PC-3 (cell line): ENCODE measurements around the gene STUB1. TPM values are rescaled to one million over a fixed set of nuclear protein-coding genes. Genes with fewer than 3 reads are reported as not detected.
A peak's percentile ranks its signal among the peaks of the same experiment; 100 is the strongest.

ENCODE experiments used
- ATAC-seq: fragments of 200-7000 bp; cut with Tn5 transposase; 2 replicates; pipeline ENCODE4 v1.9.1; 2020; ENCODE audit warnings: mild to moderate bottlenecking, moderate library complexity
- BruUV-seq: library from RNA; stranded (reverse); fragments of 400-500 nt; replicated peaks from 2 replicates; lab custom pipeline; 2021; lab: Mats Ljungman, UMichigan
- CTCF ChIA-PET: fragments of 300-600 bp; sonication (Branson Sonifier 250); formaldehyde crosslinking; loops from one replicate; lab custom pipeline; 2022; ENCODE audit warnings: antibody characterized with exemption; lab: Charles Lee
- POLR2A ChIA-PET: fragments of 300-600 bp; sonication (Branson Sonifier 250); formaldehyde crosslinking; loops from one replicate; lab custom pipeline; 2022; ENCODE audit warnings: antibody characterized with exemption; ENCODE audit not compliant: unreplicated experiment; lab: Charles Lee
- DNase-seq: peaks from one replicate; pipeline ENCODE4 v3.0.0-alpha.2; 2015
- H2AFZ ChIP-seq: fragments of 300-600 bp; sonication (generic); 2 replicates; pipeline ENCODE4 v1.6.0; 2016; ENCODE audit warnings: antibody characterized with exemption, low read length
- H3F3A ChIP-seq: fragments of 300-600 bp; sonication (generic); one replicate; pipeline ENCODE4 v1.6.0; 2017; ENCODE audit warnings: antibody characterized with exemption, low read length, control low read depth, mild to moderate bottlenecking; ENCODE audit not compliant: unreplicated experiment
- H3K27ac ChIP-seq: fragments of 300-600 bp; sonication (generic); 2 replicates; pipeline ENCODE4 v1.5.1; 2016; ENCODE audit warnings: mild to moderate bottlenecking, low read length
- H3K27me3 ChIP-seq: fragments of 300-600 bp; sonication (generic); 2 replicates; pipeline ENCODE4 v1.6.1; 2016; ENCODE audit warnings: low read length, mixed read lengths
- H3K36me3 ChIP-seq: fragments of 300-600 bp; sonication (generic); 2 replicates; pipeline ENCODE4 v1.6.1; 2016; ENCODE audit warnings: low read depth, mixed run types, low read length, mixed read lengths
- H3K4me1 ChIP-seq: fragments of 300-600 bp; sonication (generic); 2 replicates; pipeline ENCODE4 v1.5.1; 2016; ENCODE audit warnings: low read length; ENCODE audit not compliant: insufficient read depth
- H3K4me2 ChIP-seq: fragments of 300-600 bp; sonication (generic); 2 replicates; pipeline ENCODE4 v1.6.0; 2016; ENCODE audit warnings: low read length
- H3K4me3 ChIP-seq: fragments of 300-600 bp; sonication (generic); 2 replicates; pipeline ENCODE4 v1.5.1; 2016; ENCODE audit warnings: mild to moderate bottlenecking, low read length, mixed read lengths
- H3K79me2 ChIP-seq: fragments of 300-600 bp; sonication (generic); 2 replicates; pipeline ENCODE4 v1.6.1; 2017; ENCODE audit warnings: low read length, mixed read lengths
- H3K9ac ChIP-seq: fragments of 300-600 bp; sonication (generic); 2 replicates; pipeline ENCODE4 v1.6.0; 2016; ENCODE audit warnings: mild to moderate bottlenecking, low read length
- H3K9me2 ChIP-seq: fragments of 300-600 bp; sonication (generic); replicated peaks from 2 replicates; pipeline ENCODE4 v1.6.1; 2016; ENCODE audit warnings: mixed run types, low read length, mixed read lengths
- H3K9me3 ChIP-seq: fragments of 300-600 bp; sonication (generic); 2 replicates; pipeline ENCODE4 v1.6.1; 2016; ENCODE audit warnings: low read length, mixed read lengths
- H4K20me1 ChIP-seq: fragments of 300-600 bp; sonication (generic); 2 replicates; pipeline ENCODE4 v1.6.1; 2016; ENCODE audit warnings: low read length, mixed read lengths
- EZH2 ChIP-seq: fragments of 300-600 bp; sonication (generic); IDR thresholded peaks from one replicate; pipeline ENCODE4 v1.6.1; 2017; ENCODE audit warnings: antibody characterized with exemption, mild to moderate bottlenecking, low read length; ENCODE audit not compliant: unreplicated experiment
- EZH2phosphoT487 ChIP-seq: fragments of 300-600 bp; sonication (generic); IDR thresholded peaks from 2 replicates; pipeline ENCODE4 v1.6.1; 2018; ENCODE audit warnings: mild to moderate bottlenecking, antibody characterized with exemption, low read length, borderline replicate concordance
- intact Hi-C: fragments of 100-400 bp; cut with micrococcal nuclease; formaldehyde crosslinking; loops from 2 replicates; pipeline ENCODE4 v1.9.0; 2023
- total RNA-seq: library from RNA; depleted of rRNA; stranded (reverse); fragments of >200 nt; gene quantifications from 2 replicates; pipeline ENCODE4 v1.2.3, GENCODE V29; 2014
- TF ChIP-seq, protein P1 (sequence below): fragments of 300-600 bp; sonication (generic); conservative IDR thresholded peaks from 2 replicates; pipeline ENCODE4 v1.5.1; 2017; ENCODE audit warnings: antibody characterized with exemption, low read depth, mild to moderate bottlenecking, low read length

Gene STUB1
- total RNA-seq, 1 experiment from 2014 or later = 152 TPM

- no peak overlapping the region for H3K27ac ChIP-seq
- BruUV-seq = no TSS peak
- no peaks in the 10 kb centered on the region for H3K9me2 ChIP-seq
- H3K4me2 ChIP-seq = peak overlapping the region; percentile 37; the same call in 1 of the 2 replicates
- peaks cover 47% of the 10 kb centered on the region for H3K79me2 ChIP-seq
- ChIA-PET CTCF (no interaction called here), POLR2A (no interaction called here)
- no peaks in the 10 kb centered on the region for H3F3A ChIP-seq
- H2AFZ ChIP-seq = no peak overlapping the region
- no peak overlapping the region for H3K9ac ChIP-seq
- H3K36me3 ChIP-seq = peaks cover 6% of the 10 kb centered on the region
- peaks cover 10% of the 10 kb centered on the region; the same call in 1 of the 2 replicates for H4K20me1 ChIP-seq
- no peaks in the 10 kb centered on the region for H3K9me3 ChIP-seq
- H3K27me3 ChIP-seq = no peaks in the 10 kb centered on the region
- H3K4me1 ChIP-seq = peaks cover 34% of the 10 kb centered on the region
- TF ChIP-seq, protein P1, sequence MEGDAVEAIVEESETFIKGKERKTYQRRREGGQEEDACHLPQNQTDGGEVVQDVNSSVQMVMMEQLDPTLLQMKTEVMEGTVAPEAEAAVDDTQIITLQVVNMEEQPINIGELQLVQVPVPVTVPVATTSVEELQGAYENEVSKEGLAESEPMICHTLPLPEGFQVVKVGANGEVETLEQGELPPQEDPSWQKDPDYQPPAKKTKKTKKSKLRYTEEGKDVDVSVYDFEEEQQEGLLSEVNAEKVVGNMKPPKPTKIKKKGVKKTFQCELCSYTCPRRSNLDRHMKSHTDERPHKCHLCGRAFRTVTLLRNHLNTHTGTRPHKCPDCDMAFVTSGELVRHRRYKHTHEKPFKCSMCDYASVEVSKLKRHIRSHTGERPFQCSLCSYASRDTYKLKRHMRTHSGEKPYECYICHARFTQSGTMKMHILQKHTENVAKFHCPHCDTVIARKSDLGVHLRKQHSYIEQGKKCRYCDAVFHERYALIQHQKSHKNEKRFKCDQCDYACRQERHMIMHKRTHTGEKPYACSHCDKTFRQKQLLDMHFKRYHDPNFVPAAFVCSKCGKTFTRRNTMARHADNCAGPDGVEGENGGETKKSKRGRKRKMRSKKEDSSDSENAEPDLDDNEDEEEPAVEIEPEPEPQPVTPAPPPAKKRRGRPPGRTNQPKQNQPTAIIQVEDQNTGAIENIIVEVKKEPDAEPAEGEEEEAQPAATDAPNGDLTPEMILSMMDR = no peak
- no peak for TF ChIP-seq EZH2
- TF ChIP-seq EZH2phosphoT487 = no peak
- no peak overlapping the region for H3K4me3 ChIP-seq
- ATAC-seq = no peak
- intact Hi-C loops = no loop called here
- no peak for DNase-seq
Measured at GRCh38 chr16:684961-685696, 4.9 kb downstream of the STUB1 start.

- POLR2A ChIA-PET = no interaction called here
- DNase-seq = peak; percentile 40
- intact Hi-C loops = no loop called here
- peaks cover 6% of the 10 kb centered on the region for H3K36me3 ChIP-seq
- no peak overlapping the region for H3K4me3 ChIP-seq
- ATAC-seq = no peak
- H3K9ac ChIP-seq = no peak overlapping the region
- no peaks in the 10 kb centered on the region for H3K27me3 ChIP-seq
- peaks cover 41% of the 10 kb centered on the region for H3K79me2 ChIP-seq
- H3K9me2 ChIP-seq = no peaks in the 10 kb centered on the region
- no peaks in the 10 kb centered on the region for H3F3A ChIP-seq
- BruUV-seq = no TSS peak
- H3K4me1 ChIP-seq = peaks cover 34% of the 10 kb centered on the region
- no peak overlapping the region for H3K4me2 ChIP-seq
- no peak overlapping the region for H3K27ac ChIP-seq
- TF ChIP-seq, protein P1 = peak; percentile 57
- TF ChIP-seq EZH2 (no peak), EZH2phosphoT487 (no peak)
- H2AFZ ChIP-seq = no peak overlapping the region
- H3K9me3 ChIP-seq = no peaks in the 10 kb centered on the region
- CTCF ChIA-PET = no interaction called here
- H4K20me1 ChIP-seq = peaks cover 10% of the 10 kb centered on the region; the same call in 1 of the 2 replicates
Measured at GRCh38 chr16:685967-686366, 5.8 kb downstream of the STUB1 start.
